Measurements from ENCODE around the gene RABL2B.
"Not testable (repeated sequence)": the region's sequence is repeated elsewhere in the genome, so short reads cannot be mapped to it uniquely, and the experiment has no call there.

DNA sequence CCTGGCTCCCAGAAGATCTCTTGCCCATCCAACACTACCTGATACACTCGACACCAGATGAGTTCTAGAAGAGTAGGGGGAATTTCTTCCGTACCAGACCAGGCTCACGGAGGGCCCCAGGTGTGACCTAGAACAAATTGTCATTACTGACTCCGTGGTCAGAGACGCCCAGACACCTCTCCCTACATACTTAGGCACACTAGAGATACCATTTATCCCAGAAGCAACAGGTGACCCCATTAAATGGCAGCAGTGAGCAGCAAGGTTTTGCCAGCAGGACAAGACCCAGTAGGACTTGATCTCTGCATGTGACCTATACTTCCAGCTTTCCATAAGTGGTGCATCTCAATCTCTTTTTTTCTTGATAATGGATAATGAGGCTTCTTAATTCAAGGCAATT, 42.7 kb downstream of the RABL2B start:
- TF ChIP-seq EZH2phosphoT487 (IDR thresholded peaks at IDR 0.05; ENCODE audit: insufficient read depth, low read depth); EZH2 (IDR thresholded peaks at IDR 0.05; ENCODE audit: insufficient read depth, poor library complexity, severe bottlenecking): not testable (repeated sequence)
